HG02981 (cell line): ENCODE results near the gene NOL3.

ENCODE experiments used
- ATAC-seq: cut with Tn5 transposase; IDR thresholded peaks from one replicate; pipeline ENCODE4 v1.9.1; 2021; ENCODE audit warnings: mild to moderate bottlenecking, moderate library complexity; ENCODE audit not compliant: unreplicated experiment

NOL3 gene

DNA sequence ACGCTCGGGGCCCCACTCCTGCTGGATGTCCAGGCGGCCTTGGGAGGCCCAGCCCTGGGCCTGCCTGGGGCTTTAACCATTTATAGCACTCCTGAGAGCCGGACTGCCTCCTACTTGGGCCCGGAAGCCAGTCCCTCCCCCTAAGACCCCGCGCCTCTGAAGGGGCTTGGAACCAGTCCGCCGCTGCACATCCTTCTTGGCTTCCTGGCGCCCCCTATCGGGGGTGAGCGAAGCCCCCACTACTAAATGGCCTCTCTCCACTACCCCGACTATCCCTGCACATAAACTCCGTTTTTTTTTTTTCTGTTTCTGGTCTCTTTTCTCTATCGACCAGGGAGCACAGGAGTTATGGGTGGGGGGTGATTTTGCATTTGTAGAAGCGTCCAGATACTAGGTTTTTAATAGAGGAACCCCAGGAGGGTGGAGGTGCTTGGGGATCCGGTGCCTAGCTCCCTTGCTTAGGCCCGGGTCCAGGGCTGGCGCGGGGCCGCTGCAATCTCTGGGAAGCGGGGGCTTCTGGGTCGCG, 633 bp upstream of the NOL3 start:
- no peak for ATAC-seq

DNA sequence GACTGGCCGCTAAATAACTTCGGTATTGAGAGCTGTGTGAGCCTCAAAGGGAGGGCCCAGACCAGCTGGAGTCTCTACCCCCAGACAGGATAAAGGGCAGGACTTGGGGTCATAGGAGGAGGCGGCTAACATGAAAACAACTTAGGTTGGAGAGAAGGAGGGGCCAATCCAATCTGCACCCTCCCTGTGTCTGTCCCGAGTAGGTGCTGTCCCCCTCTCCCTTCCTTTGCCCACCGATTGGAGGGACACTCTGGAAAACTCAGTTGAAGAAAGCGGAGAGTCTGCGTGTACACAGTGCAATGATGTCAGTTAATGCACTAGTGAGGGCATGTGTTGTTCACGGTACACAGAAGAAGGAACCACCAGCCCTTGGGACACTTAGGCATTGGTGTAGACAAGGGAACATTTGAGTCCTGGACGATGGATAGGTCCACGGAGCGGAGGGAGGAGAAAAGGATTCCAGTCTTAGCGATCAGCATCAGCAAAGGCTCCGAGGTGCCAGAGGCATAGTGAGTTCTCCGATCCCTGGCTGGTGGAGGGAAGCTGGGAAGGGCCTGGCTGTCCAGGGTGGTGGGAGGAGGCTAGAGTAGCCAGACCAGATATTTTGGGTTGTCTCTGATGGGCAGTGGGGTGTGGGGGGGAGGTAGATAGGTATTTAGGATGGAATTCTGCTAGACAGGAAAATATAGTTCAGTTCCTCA, 761 bp downstream of the NOL3 start:
- no peak for ATAC-seq

- ATAC-seq, result no peak
Measured at GRCh38 chr16:67173323-67173722, 3.0 kb downstream of the NOL3 start.

GRCh38 chr16:67173808-67174705, 3.7 kb downstream of the NOL3 start:
- peak; percentile 39 for ATAC-seq

- no peak for ATAC-seq
Measured at GRCh38 chr16:67174706-67175231, 4.4 kb downstream of the NOL3 start.

- ATAC-seq, result no peak
Measured at GRCh38 chr16:67176662-67177061, 6.3 kb downstream of the NOL3 start.

GRCh38 chr16:67177743-67178699, 7.7 kb downstream of the NOL3 start:
- no peak for ATAC-seq

DNA sequence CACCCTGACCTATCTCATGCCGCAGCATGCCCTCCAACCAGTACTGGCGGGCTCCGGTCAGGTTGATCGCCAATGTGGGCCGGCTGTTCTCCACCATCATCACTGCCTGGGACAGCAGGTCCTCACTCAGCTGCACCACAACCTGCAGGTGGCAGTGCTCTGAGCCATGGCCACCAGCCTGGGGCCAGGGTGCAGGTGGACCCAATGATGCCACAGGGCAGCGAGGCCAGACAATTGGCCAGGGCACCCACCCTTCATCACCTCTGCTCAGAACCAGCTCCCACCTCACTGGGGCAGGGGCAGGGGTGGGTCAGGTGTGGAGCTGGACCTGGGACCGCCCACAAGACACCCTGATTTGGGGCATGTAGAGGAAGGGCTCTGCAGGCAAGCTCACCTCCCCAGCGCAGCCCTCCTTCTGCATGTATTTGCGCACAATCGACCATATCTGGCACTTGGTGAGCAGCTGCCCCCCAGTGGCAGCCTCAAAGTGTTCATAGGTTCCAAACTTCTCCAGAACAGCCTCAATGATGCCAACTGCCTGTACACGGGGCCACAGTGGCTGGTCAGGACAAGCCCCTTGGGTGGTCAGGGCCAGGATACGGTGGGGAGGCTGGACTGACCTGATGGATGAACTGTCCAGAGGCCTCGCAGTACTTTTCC, 9.2 kb downstream of the NOL3 start:
- ATAC-seq, result no peak

- no peak for ATAC-seq
Measured at GRCh38 chr16:67180166-67180565, 9.8 kb downstream of the NOL3 start.

DNA sequence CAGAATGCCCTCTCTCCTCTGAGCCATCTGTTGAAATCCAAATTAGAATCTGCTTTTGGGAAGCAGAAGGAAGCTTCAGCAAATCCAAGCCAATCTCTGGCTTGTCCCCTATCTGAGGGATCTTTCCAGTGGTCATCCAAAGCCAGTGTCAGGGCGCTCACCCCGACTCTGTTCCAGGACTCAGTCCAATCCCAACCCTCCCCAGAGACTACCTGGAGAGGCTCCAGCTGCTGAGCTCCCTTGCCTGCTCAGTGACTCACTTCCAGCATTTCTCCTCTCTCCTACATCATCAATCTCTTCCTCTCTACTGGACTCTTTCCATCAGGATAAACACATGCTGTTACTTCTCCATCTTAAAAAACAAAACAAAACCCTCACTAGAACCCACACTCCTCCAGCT, 11.0 kb downstream of the NOL3 start:
- ATAC-seq, result no peak

GRCh38 chr16:67182288-67182687, 11.9 kb downstream of the NOL3 start:
- no peak for ATAC-seq

- no peak for ATAC-seq
Measured at GRCh38 chr16:67183284-67183626, 12.9 kb downstream of the NOL3 start.

DNA sequence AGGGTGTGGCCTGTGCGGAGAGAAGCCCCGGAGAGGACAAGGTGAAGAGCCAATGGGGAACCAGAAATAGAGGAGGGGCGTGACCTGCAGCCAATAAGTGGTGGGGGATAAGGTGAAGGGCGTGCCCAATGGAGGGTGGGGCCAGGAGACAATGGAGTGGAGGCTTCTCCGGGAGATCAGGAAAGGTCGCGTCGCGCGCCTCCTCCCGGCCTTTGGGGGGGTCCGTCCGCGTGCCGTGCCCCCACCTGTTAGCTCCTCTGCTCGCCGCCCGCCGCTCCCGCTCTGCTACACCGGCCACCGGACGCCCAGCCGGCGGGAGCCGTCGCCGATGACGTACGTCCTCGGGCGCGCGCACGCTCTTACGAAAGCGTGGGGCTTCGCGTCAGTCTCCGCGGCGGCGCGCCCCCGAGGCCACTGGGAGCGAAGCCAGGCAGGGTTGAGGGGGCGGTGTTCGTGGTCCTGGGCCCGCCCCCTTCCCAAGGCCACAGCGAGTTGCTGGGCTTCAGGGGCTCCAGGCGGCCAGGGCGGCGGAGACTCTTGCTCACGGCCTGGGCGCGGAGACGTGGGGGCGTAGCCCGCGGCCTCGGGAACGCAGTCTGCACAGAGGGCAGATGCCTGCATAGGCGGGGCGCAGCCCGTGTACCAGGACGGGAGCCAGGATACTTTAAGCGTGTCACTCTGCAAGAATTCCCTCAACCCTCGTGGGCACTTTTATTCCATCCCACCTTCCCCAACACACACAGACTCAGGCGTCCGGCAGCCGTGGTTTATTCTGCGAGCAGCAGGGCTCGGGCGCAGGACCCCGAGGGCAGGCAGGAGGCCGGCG, 13.5 kb downstream of the NOL3 start, which contains the start of gene MATCAP1:
TSS of gene MATCAP1 (minus strand) at position 337 of the 826 bp plus-strand sequence. CDS start 3,353 bp downstream, outside the sequence.
- ATAC-seq, result peak; percentile 90

GRCh38 chr16:67184453-67184994, 14.2 kb downstream of the NOL3 start:
- ATAC-seq, result peak; percentile 2

DNA sequence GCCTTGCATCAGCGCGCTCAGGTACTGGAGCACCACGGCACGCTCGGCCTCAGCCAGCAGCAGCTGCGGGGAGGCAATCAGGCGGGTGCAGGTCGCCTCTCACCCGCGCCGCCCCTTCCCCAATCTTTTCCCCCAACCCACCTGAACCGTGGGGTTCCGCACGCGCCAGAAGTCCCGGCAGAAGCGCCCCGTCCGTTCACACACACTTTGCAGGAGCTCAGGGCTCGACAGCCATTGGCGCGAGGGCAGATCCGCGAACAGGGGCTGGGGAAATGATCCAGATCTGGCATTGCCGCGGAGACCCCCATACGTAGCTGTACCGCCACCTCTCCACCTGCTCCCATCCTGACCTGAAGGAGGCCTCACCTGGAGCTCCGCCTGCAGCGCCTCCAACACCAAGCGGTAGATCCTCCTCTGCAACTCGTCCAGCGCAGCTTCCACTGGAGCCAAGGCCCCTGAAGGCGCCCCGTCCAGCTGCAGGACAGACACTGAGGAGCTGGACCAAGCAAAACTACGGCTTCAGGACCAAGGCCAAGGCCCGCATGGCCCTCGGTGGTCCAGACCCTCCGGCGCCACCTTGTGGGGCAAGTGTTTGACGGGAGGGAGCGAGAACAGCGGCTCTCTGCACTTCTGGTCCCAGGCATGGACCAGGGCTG, 14.8 kb downstream of the NOL3 start:
- no peak for ATAC-seq

DNA sequence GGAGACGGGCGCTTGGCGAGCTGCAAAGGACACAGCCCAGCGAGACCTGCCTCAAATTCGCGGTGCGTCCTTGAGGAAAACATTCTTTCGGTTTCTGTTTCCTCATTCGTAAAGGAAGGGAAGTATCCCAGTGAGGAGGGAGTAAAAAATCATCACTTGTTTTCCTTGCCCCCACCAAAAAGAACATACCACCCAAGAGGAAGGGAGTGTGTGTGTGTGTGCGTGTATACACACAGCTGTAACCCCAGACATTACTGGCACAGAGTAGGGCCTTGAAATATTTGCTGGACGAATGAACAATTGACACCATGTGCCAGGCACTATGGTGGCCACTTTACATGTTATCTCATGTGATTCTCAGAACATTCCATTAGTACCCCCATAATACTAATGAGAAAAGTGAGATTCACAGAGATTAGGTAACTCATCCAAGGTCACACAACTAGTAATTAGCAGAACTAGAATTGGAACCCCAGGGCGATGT, 15.4 kb downstream of the NOL3 start:
- no peak for ATAC-seq

- no peak for ATAC-seq
Measured at GRCh38 chr16:67186550-67186950, 16.2 kb downstream of the NOL3 start.
